HuH-7.5 (cell line): ENCODE results near the gene ASTN2.

Experiments
- DNase-seq: peaks from one replicate; pipeline ENCODE4 v3.0.0; 2011; ENCODE audit warnings: low spot score

ASTN2 gene, protein sequence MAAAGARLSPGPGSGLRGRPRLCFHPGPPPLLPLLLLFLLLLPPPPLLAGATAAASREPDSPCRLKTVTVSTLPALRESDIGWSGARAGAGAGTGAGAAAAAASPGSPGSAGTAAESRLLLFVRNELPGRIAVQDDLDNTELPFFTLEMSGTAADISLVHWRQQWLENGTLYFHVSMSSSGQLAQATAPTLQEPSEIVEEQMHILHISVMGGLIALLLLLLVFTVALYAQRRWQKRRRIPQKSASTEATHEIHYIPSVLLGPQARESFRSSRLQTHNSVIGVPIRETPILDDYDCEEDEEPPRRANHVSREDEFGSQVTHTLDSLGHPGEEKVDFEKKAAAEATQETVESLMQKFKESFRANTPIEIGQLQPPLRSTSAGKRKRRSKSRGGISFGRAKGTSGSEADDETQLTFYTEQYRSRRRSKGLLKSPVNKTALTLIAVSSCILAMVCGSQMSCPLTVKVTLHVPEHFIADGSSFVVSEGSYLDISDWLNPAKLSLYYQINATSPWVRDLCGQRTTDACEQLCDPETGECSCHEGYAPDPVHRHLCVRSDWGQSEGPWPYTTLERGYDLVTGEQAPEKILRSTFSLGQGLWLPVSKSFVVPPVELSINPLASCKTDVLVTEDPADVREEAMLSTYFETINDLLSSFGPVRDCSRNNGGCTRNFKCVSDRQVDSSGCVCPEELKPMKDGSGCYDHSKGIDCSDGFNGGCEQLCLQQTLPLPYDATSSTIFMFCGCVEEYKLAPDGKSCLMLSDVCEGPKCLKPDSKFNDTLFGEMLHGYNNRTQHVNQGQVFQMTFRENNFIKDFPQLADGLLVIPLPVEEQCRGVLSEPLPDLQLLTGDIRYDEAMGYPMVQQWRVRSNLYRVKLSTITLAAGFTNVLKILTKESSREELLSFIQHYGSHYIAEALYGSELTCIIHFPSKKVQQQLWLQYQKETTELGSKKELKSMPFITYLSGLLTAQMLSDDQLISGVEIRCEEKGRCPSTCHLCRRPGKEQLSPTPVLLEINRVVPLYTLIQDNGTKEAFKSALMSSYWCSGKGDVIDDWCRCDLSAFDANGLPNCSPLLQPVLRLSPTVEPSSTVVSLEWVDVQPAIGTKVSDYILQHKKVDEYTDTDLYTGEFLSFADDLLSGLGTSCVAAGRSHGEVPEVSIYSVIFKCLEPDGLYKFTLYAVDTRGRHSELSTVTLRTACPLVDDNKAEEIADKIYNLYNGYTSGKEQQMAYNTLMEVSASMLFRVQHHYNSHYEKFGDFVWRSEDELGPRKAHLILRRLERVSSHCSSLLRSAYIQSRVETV (N-terminal part only)

GRCh38 chr9:117414906-117415331 is at the start of gene ASTN2:
ASTN2 (minus strand) TSS chr9:117415057; CDS start chr9:117414938, 119 bp downstream.
- peak; percentile 44 for DNase-seq

- no peak for DNase-seq
Observed at GRCh38 chr9:117462861-117463260, 48.0 kb upstream of the ASTN2 start.

- DNase-seq, result no peak
Observed at GRCh38 chr9:117461386-117461785, 46.5 kb upstream of the ASTN2 start.

GRCh38 chr9:117460743-117461142 is 45.9 kb upstream of the ASTN2 start:
- no peak for DNase-seq

GRCh38 chr9:117459913-117460312 is 45.1 kb upstream of the ASTN2 start:
- DNase-seq, result no peak

DNA sequence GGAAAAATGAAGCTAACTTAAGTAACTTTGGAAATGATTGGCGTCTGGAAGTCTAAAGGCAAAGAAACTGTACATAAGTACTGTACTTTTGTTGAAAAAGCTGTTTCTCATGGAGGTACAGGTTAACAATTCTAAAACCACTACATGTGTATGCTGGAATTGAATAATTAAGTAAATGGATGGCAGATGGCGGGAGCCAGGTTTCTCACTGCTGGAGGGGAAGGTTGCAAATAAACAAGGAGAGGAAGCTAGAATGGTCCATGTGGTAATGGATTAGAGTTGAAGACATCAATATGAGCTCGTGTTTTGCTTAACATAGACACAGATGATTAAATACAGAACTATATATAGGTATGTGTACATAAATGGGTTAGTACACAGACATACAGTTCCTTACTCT is 43.2 kb upstream of the ASTN2 start:
- DNase-seq, result no peak

GRCh38 chr9:117454711-117455110 is 39.9 kb upstream of the ASTN2 start:
- DNase-seq, result no peak

- DNase-seq, result no peak
Observed at GRCh38 chr9:117453737-117454136, 38.9 kb upstream of the ASTN2 start.

- DNase-seq, result no peak
Observed at GRCh38 chr9:117451311-117451710, 36.5 kb upstream of the ASTN2 start.

- no peak for DNase-seq
Observed at GRCh38 chr9:117448066-117448465, 33.2 kb upstream of the ASTN2 start.

DNA sequence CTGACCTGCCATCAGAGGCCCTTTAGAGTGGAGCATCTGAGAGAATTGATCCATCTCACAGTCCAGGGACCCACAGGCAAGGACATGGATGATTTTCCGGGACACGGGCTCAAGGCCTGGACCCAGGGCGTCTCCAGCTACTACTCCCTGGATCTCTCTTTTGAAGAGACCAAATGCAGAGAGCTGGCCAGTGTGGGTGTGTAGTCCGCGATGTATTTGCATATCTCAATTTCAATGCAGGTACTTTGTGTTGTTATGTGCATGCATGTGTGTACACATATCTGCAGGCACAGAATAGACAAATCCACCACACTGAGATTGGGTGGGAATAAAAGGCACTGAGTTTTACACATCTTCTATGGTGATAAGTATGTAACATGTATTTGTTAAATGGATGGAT is 30.8 kb upstream of the ASTN2 start:
- DNase-seq, result no peak

- no peak for DNase-seq
Observed at GRCh38 chr9:117444501-117444900, 29.6 kb upstream of the ASTN2 start.

DNA sequence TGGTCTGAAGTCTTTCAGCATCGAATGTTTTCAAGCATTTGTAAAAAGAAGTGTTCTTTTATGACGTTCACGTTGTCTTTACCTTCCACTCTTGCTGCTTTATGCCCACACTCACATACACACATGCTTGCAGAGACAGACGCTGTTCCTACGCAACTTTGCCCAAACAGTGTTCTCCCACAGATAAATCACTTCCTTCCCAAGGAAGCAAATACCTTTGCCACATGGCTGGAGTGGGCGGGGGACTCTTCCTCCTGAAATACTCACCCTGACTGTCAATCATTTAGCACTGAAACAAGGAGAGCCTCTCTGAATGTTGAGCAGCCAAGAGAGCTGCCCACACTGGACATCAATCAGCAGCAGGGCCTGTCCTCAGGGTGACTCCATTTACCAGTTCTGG is 22.4 kb upstream of the ASTN2 start:
- no peak for DNase-seq

DNA sequence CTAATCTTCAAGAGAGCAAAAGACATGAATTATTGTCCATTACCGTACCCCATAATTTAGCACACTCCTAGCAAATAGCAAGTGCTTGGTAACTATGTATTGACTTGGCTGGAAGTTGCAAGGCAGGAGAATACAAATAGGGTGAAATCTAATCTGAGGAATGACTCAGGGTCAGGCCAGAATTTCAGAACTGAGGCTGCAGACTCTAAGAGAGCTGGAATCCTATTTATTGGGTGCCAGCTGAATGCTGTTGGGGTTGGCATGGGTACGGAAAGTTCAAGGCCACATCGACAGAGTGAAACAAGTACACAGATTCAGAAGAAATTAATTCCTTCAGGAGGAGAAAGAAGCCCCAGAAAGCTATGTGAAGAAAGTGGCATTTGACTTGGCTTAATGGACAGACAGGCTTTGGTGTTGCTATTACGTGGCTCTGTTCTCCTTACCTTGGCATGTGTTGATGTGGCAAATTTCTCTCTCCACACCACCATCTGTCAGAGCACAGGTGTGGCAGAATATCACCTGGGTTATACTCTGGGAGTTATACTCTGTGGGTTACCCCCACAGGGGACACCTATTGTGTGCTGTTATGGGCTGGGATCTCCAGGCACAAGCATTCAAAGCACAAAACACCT is 20.9 kb upstream of the ASTN2 start:
- DNase-seq, result no peak

DNA sequence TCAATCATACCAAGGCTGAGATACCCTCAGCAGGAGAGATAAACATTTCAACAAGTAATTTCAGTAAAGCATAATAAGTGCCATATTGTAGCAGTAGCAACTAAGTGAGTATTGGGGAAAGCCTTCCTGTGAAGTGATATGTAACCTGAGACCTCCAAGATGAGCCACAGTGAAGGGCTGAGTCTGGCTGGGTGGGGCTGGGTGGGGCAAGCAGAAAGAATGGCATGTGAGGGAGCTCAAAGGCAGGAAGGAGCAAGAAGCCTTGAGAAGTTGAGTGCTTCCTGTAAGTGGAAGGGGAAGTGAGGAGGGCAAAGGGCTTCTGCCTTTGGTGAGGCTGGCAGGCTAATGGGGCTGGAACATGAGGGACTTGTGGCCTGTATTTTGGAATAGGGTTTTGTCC is 19.7 kb upstream of the ASTN2 start:
- no peak for DNase-seq

GRCh38 chr9:117430813-117431212 is 16.0 kb upstream of the ASTN2 start:
- no peak for DNase-seq

- no peak for DNase-seq
Observed at GRCh38 chr9:117427357-117427913, 12.6 kb upstream of the ASTN2 start.

DNA sequence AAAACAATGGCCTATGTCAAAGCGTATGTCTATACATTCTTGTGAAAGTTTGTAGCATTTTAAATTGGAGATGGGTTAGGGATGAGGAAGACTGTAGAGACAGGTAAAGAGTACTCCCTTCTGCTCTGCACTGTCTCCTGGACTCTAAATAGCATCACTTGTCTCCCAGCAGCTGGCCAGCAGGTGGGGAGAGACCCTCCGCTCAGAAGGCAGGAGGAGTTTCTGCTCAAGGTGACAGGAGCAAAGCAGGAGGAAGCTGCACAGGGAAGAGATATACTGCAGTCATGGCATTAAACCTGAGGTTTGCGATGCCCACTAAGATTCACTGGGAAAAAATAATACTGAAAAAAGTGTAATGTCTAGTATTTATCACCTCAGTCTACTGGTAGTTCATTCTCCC is 10.7 kb upstream of the ASTN2 start:
- DNase-seq, result no peak

DNA sequence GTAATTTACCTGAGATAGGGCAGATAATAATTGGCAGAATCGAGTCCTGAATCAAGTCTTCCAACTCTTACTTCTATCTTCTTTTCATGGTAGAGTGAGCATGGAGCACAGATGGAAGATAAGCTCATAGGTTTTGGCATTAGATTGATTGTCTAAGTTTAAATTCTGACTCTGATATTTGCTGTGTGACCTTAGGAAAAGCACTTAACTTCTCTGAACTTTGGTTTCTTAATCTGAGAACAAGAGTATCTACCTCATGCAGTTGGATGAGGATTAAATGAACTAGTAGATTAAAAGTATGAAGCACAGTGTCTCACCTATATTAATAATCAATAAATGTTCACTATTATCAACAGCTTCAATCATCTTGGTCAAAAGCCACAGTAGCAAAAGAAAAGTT is 9.4 kb upstream of the ASTN2 start:
- no peak for DNase-seq

GRCh38 chr9:117418111-117418510 is 3.3 kb upstream of the ASTN2 start:
- DNase-seq, result no peak

DNA sequence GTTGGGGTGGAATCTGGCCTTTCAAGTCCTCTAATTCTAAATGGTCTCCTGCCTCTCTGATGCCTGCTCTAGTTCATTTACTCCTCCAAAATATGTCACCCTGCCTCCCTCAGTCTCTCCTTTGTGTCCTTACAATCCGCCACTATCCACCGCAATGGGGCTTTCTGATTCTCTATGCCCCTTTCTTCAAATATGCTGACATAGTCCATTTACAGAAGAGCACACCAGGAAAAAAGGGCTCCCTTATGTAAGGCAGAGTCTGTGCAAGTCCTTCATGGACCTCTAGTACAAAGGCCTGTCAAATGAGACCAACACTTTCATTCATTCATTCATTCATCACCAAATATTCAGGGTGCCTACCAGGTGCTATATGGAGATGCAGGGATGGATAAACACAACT is 2.0 kb upstream of the ASTN2 start:
- DNase-seq, result no peak
